T-helper 1 cell treated with Interleukin-12 subunit alpha and Interleukin-12 subunit beta and Interleukin-4 antibody, amounts not matched to agents 30 μg/mL and 1 μg/mL, for 36 hours (primary cell): ENCODE measurements around the gene P4HTM.

Experiments
- H3K27ac Mint-ChIP-seq: one replicate; pipeline ENCODE4 v1.8.0; 2021; ENCODE audit warnings: mild to moderate bottlenecking, mixed read lengths
- H3K27me3 Mint-ChIP-seq: one replicate; pipeline ENCODE4 v1.8.0; 2021; ENCODE audit warnings: low read depth, mixed read lengths
- H3K36me3 Mint-ChIP-seq: one replicate; pipeline ENCODE4 v1.8.0; 2021; ENCODE audit warnings: low read depth, mixed read lengths
- H3K4me1 Mint-ChIP-seq: one replicate; pipeline ENCODE4 v1.8.0; 2021; ENCODE audit warnings: low read depth, mixed read lengths
- H3K4me3 Mint-ChIP-seq: one replicate; pipeline ENCODE4 v1.8.0; 2021; ENCODE audit warnings: mild to moderate bottlenecking, moderate library complexity, mixed read lengths
- H3K9me3 Mint-ChIP-seq: one replicate; pipeline ENCODE4 v1.8.0; 2021; ENCODE audit warnings: mixed read lengths

Gene P4HTM, protein sequence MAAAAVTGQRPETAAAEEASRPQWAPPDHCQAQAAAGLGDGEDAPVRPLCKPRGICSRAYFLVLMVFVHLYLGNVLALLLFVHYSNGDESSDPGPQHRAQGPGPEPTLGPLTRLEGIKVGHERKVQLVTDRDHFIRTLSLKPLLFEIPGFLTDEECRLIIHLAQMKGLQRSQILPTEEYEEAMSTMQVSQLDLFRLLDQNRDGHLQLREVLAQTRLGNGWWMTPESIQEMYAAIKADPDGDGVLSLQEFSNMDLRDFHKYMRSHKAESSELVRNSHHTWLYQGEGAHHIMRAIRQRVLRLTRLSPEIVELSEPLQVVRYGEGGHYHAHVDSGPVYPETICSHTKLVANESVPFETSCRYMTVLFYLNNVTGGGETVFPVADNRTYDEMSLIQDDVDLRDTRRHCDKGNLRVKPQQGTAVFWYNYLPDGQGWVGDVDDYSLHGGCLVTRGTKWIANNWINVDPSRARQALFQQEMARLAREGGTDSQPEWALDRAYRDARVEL

GRCh38 chr3:48989796-48990635, at the start of gene P4HTM:
Gene P4HTM (plus strand): TSS chr3:48990241. CDS start chr3:48990257, 16 bp downstream.
- H3K27ac Mint-ChIP-seq, result peak within 1 kb of the TSS; percentile 91
- no peaks in the 10 kb centered on the region for H3K9me3 Mint-ChIP-seq
- H3K4me3 Mint-ChIP-seq, result peak within 1 kb of the TSS; percentile 92
- peaks cover 20% of the 10 kb centered on the region for H3K36me3 Mint-ChIP-seq
- no peaks in the 10 kb centered on the region for H3K27me3 Mint-ChIP-seq
- peaks cover 37% of the 10 kb centered on the region for H3K4me1 Mint-ChIP-seq

GRCh38 chr3:48945432-48945831, 44.6 kb upstream of the P4HTM start:
- Mint-ChIP-seq H3K27me3 (no peaks in the 10 kb centered on the region), H3K27ac (peak overlapping the region; percentile 1), H3K4me3 (no peak overlapping the region), H3K36me3 (peaks cover 7% of the 10 kb centered on the region), H3K4me1 (peaks cover 18% of the 10 kb centered on the region), H3K9me3 (no peaks in the 10 kb centered on the region)

DNA sequence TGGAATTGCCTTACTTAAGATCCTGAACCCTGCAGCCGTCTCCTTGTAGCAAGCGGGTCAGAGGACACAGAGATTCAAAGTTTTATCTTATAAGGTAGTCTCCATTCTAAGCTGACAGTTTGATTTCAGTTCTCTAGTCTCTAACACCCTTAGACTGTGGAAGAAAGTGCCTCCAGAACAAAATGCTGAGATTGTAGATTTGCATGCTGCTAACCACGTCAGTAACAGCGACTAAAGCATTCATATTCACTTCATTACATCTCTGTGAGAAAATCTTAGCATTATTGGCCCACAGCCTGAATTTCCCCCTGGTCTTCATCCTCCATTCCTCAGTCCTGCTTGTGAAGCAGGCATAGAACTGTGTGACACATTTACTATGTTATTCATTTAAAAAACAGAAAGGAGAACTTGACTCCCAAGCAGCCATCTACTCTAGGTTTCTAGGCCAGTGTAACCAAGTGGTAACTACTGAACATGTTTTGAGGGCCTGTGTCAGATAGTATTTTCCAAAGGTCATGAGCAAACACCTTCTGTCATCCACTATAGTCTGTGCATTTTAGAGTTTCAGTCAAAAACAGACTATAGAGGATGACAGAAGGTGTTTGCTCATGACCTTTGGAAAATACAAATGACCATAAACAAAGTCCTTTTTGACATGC, 44.0 kb upstream of the P4HTM start:
- Mint-ChIP-seq H3K36me3 (peaks cover 7% of the 10 kb centered on the region), H3K27ac (peak overlapping the region; percentile 2), H3K4me3 (no peak overlapping the region), H3K27me3 (no peaks in the 10 kb centered on the region), H3K4me1 (peaks cover 18% of the 10 kb centered on the region), H3K9me3 (no peaks in the 10 kb centered on the region)

DNA sequence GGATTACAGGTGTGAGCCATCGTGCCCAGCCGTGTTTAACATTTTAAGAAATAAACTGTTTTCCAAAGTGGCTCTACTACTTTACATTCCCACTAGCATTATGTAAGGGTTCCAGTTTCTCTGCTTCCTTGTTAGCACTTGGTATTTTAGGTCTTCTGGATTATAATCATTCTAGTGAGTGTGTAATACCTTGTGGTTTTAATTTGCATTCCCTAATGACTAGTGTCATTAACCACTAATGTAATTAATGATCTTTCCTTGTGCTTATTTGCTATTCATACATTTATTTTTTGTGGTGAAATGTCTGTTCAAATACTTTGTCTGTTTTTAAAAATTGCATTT, 40.7 kb upstream of the P4HTM start:
- Mint-ChIP-seq H3K27ac (no peak overlapping the region), H3K4me1 (peaks cover 27% of the 10 kb centered on the region), H3K36me3 (peaks cover 8% of the 10 kb centered on the region), H3K27me3 (no peaks in the 10 kb centered on the region), H3K4me3 (no peak overlapping the region), H3K9me3 (no peaks in the 10 kb centered on the region)

GRCh38 chr3:48950051-48950450, 40.0 kb upstream of the P4HTM start:
- H3K4me1 Mint-ChIP-seq, result peaks cover 24% of the 10 kb centered on the region
- H3K9me3 Mint-ChIP-seq, result no peaks in the 10 kb centered on the region
- no peak overlapping the region for H3K27ac Mint-ChIP-seq
- peaks cover 5% of the 10 kb centered on the region for H3K36me3 Mint-ChIP-seq
- no peak overlapping the region for H3K4me3 Mint-ChIP-seq
- H3K27me3 Mint-ChIP-seq, result no peaks in the 10 kb centered on the region

GRCh38 chr3:48951764-48952163, 38.3 kb upstream of the P4HTM start:
- Mint-ChIP-seq H3K27me3 (no peaks in the 10 kb centered on the region), H3K4me3 (no peak overlapping the region), H3K9me3 (no peaks in the 10 kb centered on the region), H3K27ac (no peak overlapping the region), H3K4me1 (peaks cover 17% of the 10 kb centered on the region), H3K36me3 (peaks cover 5% of the 10 kb centered on the region)

- H3K9me3 Mint-ChIP-seq, result no peaks in the 10 kb centered on the region
- H3K4me1 Mint-ChIP-seq, result peaks cover 17% of the 10 kb centered on the region
- no peak overlapping the region for H3K4me3 Mint-ChIP-seq
- peak overlapping the region; percentile 0 for H3K27ac Mint-ChIP-seq
- peaks cover 5% of the 10 kb centered on the region for H3K36me3 Mint-ChIP-seq
- H3K27me3 Mint-ChIP-seq, result no peaks in the 10 kb centered on the region
Measured at GRCh38 chr3:48952510-48953118, 37.4 kb upstream of the P4HTM start.

GRCh38 chr3:48957006-48957705, 32.9 kb upstream of the P4HTM start:
- Mint-ChIP-seq H3K9me3 (no peaks in the 10 kb centered on the region), H3K36me3 (peaks cover 7% of the 10 kb centered on the region), H3K4me3 (no peak overlapping the region), H3K27me3 (no peaks in the 10 kb centered on the region), H3K27ac (no peak overlapping the region), H3K4me1 (peaks cover 9% of the 10 kb centered on the region)

GRCh38 chr3:48960841-48961413, 29.1 kb upstream of the P4HTM start:
- H3K4me1 Mint-ChIP-seq, result peaks cover 11% of the 10 kb centered on the region
- H3K27me3 Mint-ChIP-seq, result no peaks in the 10 kb centered on the region
- H3K27ac Mint-ChIP-seq, result no peak overlapping the region
- H3K36me3 Mint-ChIP-seq, result peaks cover 16% of the 10 kb centered on the region
- H3K4me3 Mint-ChIP-seq, result no peak overlapping the region
- H3K9me3 Mint-ChIP-seq, result no peaks in the 10 kb centered on the region

- Mint-ChIP-seq H3K36me3 (peaks cover 24% of the 10 kb centered on the region), H3K9me3 (no peaks in the 10 kb centered on the region), H3K27me3 (no peaks in the 10 kb centered on the region), H3K4me3 (no peak overlapping the region), H3K4me1 (peaks cover 14% of the 10 kb centered on the region), H3K27ac (no peak overlapping the region)
Measured at GRCh38 chr3:48962340-48962739, 27.7 kb upstream of the P4HTM start.

- H3K36me3 Mint-ChIP-seq, result peaks cover 25% of the 10 kb centered on the region
- H3K4me1 Mint-ChIP-seq, result peaks cover 14% of the 10 kb centered on the region
- H3K27ac Mint-ChIP-seq, result no peak overlapping the region
- no peaks in the 10 kb centered on the region for H3K9me3 Mint-ChIP-seq
- no peaks in the 10 kb centered on the region for H3K27me3 Mint-ChIP-seq
- no peak overlapping the region for H3K4me3 Mint-ChIP-seq
Measured at GRCh38 chr3:48962939-48963338, 27.1 kb upstream of the P4HTM start.

GRCh38 chr3:48963591-48963990, 26.4 kb upstream of the P4HTM start:
- Mint-ChIP-seq H3K9me3 (no peaks in the 10 kb centered on the region), H3K4me1 (peaks cover 14% of the 10 kb centered on the region), H3K4me3 (no peak overlapping the region), H3K36me3 (peaks cover 24% of the 10 kb centered on the region), H3K27me3 (no peaks in the 10 kb centered on the region), H3K27ac (no peak overlapping the region)

DNA sequence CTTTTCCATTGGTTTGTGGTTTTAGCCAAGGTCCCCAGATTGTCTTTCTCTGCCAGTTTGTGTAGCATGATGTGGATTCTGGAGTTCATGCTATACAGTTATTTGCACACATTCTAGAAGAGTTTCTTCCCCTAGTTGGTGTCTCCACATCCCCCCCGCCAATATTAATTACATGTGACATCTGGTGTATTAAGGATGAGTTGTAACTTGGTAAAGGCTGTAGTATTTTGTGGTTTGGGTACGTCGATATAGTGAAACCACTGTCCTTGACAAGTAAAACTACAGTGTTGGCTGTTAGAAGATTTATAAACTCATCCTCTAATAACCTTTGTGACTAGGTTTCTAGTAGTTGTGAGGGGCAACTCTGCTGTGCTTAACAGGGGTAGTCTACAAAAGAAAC, 23.7 kb upstream of the P4HTM start:
- no peak overlapping the region for H3K27ac Mint-ChIP-seq
- H3K4me1 Mint-ChIP-seq, result peaks cover 11% of the 10 kb centered on the region
- no peaks in the 10 kb centered on the region for H3K27me3 Mint-ChIP-seq
- peaks cover 38% of the 10 kb centered on the region for H3K36me3 Mint-ChIP-seq
- H3K4me3 Mint-ChIP-seq, result no peak overlapping the region
- no peaks in the 10 kb centered on the region for H3K9me3 Mint-ChIP-seq
